ENCODE measurements around the gene COMMD10. TPM values are rescaled to one million over a fixed set of nuclear protein-coding genes. Genes with fewer than 3 reads are reported as not detected.
A peak's percentile ranks its signal among the peaks of the same experiment; 100 is the strongest.
"Not testable (repeated sequence)": the region's sequence is repeated elsewhere in the genome, so short reads cannot be mapped to it uniquely, and the experiment has no call there.

COMMD10 gene
- total RNA-seq, 1 donor from 2014 or later = 30.3 TPM

- FAIRE-seq (no peak), DNase-seq (ENCODE audit: low read depth) (peak; percentile 45)
- no peak for TF ChIP-seq CTCF (IDR thresholded peaks at IDR 0.05; ENCODE audit: insufficient read depth, low read length, severe bottlenecking)
- H3K27me3 ChIP-seq (ENCODE audit: control insufficient read depth, insufficient read depth, low read length) = no peaks in the 10 kb centered on the region
- H3K4me3 ChIP-seq (ENCODE audit: low read depth, low read length) = no peak overlapping the region
- peaks cover 2% of the 10 kb centered on the region for H3K36me3 ChIP-seq (ENCODE audit: control insufficient read depth, insufficient read depth, low read length)
Observed at GRCh38 chr5:116097301-116097700, 12.5 kb downstream of the COMMD10 start.

GRCh38 chr5:116098998-116099397, 14.2 kb downstream of the COMMD10 start:
- Histone ChIP-seq H3K4me3 (ENCODE audit: low read depth, low read length) (no peak overlapping the region), H3K36me3 (ENCODE audit: control insufficient read depth, insufficient read depth, low read length) (no peaks in the 10 kb centered on the region), H3K27me3 (ENCODE audit: control insufficient read depth, insufficient read depth, low read length) (no peaks in the 10 kb centered on the region)
- no peak for DNase-seq (ENCODE audit: low read depth)
- no peak for TF ChIP-seq CTCF (IDR thresholded peaks at IDR 0.05; ENCODE audit: insufficient read depth, low read length, severe bottlenecking)
- FAIRE-seq = no peak

- FAIRE-seq; H3K36me3 ChIP-seq (ENCODE audit: control insufficient read depth, insufficient read depth, low read length): not testable (repeated sequence)
Observed at GRCh38 chr5:116104941-116105340, 20.1 kb downstream of the COMMD10 start.

GRCh38 chr5:116115163-116115562, 30.3 kb downstream of the COMMD10 start:
- Histone ChIP-seq H3K4me3 (ENCODE audit: low read depth, low read length) (no peak overlapping the region), H3K36me3 (ENCODE audit: control insufficient read depth, insufficient read depth, low read length) (no peaks in the 10 kb centered on the region), H3K27me3 (ENCODE audit: control insufficient read depth, insufficient read depth, low read length) (no peaks in the 10 kb centered on the region)
- FAIRE-seq (no peak), DNase-seq (ENCODE audit: low read depth) (no peak)
- TF ChIP-seq CTCF (IDR thresholded peaks at IDR 0.05; ENCODE audit: insufficient read depth, low read length, severe bottlenecking) = no peak

More at GRCh38 chr5:116104941-116105340, 20.1 kb downstream of the COMMD10 start:
- not testable (repeated sequence) for H3K27me3 ChIP-seq (ENCODE audit: control insufficient read depth, insufficient read depth, low read length); H3K4me3 ChIP-seq (ENCODE audit: low read depth, low read length); DNase-seq (ENCODE audit: low read depth)

- peaks cover 1% of the 10 kb centered on the region for H3K36me3 ChIP-seq (ENCODE audit: control insufficient read depth, insufficient read depth, low read length)
- TF ChIP-seq CTCF (IDR thresholded peaks at IDR 0.05; ENCODE audit: insufficient read depth, low read length, severe bottlenecking) = no peak
- peak; percentile 23 for DNase-seq (ENCODE audit: low read depth)
Observed at GRCh38 chr5:116130471-116130870, 45.6 kb downstream of the COMMD10 start.

GRCh38 chr5:116130976-116131375, 46.2 kb downstream of the COMMD10 start:
- DNase-seq (ENCODE audit: low read depth) = no peak
- FAIRE-seq = no peak
- H3K36me3 ChIP-seq (ENCODE audit: control insufficient read depth, insufficient read depth, low read length) = peaks cover 1% of the 10 kb centered on the region
- no peak overlapping the region for H3K4me3 ChIP-seq (ENCODE audit: low read depth, low read length)
- no peaks in the 10 kb centered on the region for H3K27me3 ChIP-seq (ENCODE audit: control insufficient read depth, insufficient read depth, low read length)
- TF ChIP-seq CTCF (IDR thresholded peaks at IDR 0.05; ENCODE audit: insufficient read depth, low read length, severe bottlenecking) = no peak

More at GRCh38 chr5:116130471-116130870, 45.6 kb downstream of the COMMD10 start:
- Histone ChIP-seq H3K4me3 (ENCODE audit: low read depth, low read length) (no peak overlapping the region), H3K27me3 (ENCODE audit: control insufficient read depth, insufficient read depth, low read length) (no peaks in the 10 kb centered on the region)
- FAIRE-seq = no peak
